HAP-1 (cell line): Measurements from ENCODE around the gene PDGFB.

Experiments used
- DNase-seq, 2 experiments: peaks; one replicate each; pipeline ENCODE4 v3.0.0-alpha.2; 2016 to 2020; ENCODE audit warnings: low spot score in 2 of 2
- H3K27me3 ChIP-seq: fragments of 250-450 bp; sonication (Bioruptor Pico); 2 replicates; pipeline ENCODE4 v1.5.1; 2020; ENCODE audit warnings: low read depth, mild to moderate bottlenecking, moderate library complexity
- H3K36me3 ChIP-seq: fragments of 250-450 bp; sonication (Bioruptor Pico); replicated peaks from 2 replicates; pipeline ENCODE4 v1.5.1; 2020; ENCODE audit warnings: mild to moderate bottlenecking
- H3K4me1 ChIP-seq: fragments of 250-450 bp; sonication (Bioruptor Pico); 2 replicates; pipeline ENCODE4 v1.5.1; 2020; ENCODE audit warnings: mild to moderate bottlenecking
- H3K4me3 ChIP-seq: fragments of 250-450 bp; sonication (Bioruptor Pico); 2 replicates; pipeline ENCODE4 v1.5.1; 2020; ENCODE audit warnings: mild to moderate bottlenecking, moderate library complexity
- H3K9me3 ChIP-seq: fragments of 250-450 bp; sonication (Bioruptor Pico); 2 replicates; pipeline ENCODE4 v1.5.1; 2020; ENCODE audit warnings: mild to moderate bottlenecking, moderate library complexity
- in situ Hi-C: fragments of 300-500 bp; cut with MboI; formaldehyde crosslinking; loops from 3 replicates; pipeline ENCODE4 v1.14.3; 2020; ENCODE audit warnings: low sequenced_read_pairs, inconsistent platforms, mixed read lengths

Gene PDGFB

GRCh38 chr22:39215070-39215396 is 29.7 kb downstream of the PDGFB start:
- no peaks in the 10 kb centered on the region; the same call in 1 of the 2 replicates for H3K27me3 ChIP-seq
- no peak overlapping the region for H3K4me3 ChIP-seq
- no peaks in the 10 kb centered on the region for H3K36me3 ChIP-seq
- no peaks in the 10 kb centered on the region for H3K9me3 ChIP-seq
- in situ Hi-C loops: no loop called here
- H3K4me1 ChIP-seq: no peaks in the 10 kb centered on the region
- DNase-seq: no peak

GRCh38 chr22:39214383-39215069 is 30.3 kb downstream of the PDGFB start:
- no peak for DNase-seq
- in situ Hi-C loops: no loop called here
- H3K4me1 ChIP-seq: no peaks in the 10 kb centered on the region

GRCh38 chr22:39214006-39214382 is 30.8 kb downstream of the PDGFB start:
- no peak for DNase-seq
- no peaks in the 10 kb centered on the region for H3K9me3 ChIP-seq
- in situ Hi-C loops: no loop called here
- no peaks in the 10 kb centered on the region; the same call in 1 of the 2 replicates for H3K27me3 ChIP-seq
- no peaks in the 10 kb centered on the region for H3K36me3 ChIP-seq
- H3K4me1 ChIP-seq: no peaks in the 10 kb centered on the region
- H3K4me3 ChIP-seq: no peak overlapping the region

More at GRCh38 chr22:39214383-39215069, 30.3 kb downstream of the PDGFB start:
- Histone ChIP-seq H3K9me3 (no peaks in the 10 kb centered on the region), H3K4me3 (no peak overlapping the region), H3K36me3 (no peaks in the 10 kb centered on the region), H3K27me3 (no peaks in the 10 kb centered on the region; the same call in 1 of the 2 replicates)

GRCh38 chr22:39212721-39213376 is 31.9 kb downstream of the PDGFB start:
- Histone ChIP-seq H3K27me3 (no peaks in the 10 kb centered on the region; the same call in 1 of the 2 replicates), H3K4me1 (no peaks in the 10 kb centered on the region), H3K36me3 (no peaks in the 10 kb centered on the region), H3K4me3 (no peak overlapping the region), H3K9me3 (no peaks in the 10 kb centered on the region)
- DNase-seq: no peak
- in situ Hi-C loops: no loop called here

- no peak for DNase-seq
- no peaks in the 10 kb centered on the region for H3K4me1 ChIP-seq
- in situ Hi-C loops: no loop called here
Measured at GRCh38 chr22:39209756-39210155, 35.0 kb downstream of the PDGFB start.

GRCh38 chr22:39208013-39208680 is 36.6 kb downstream of the PDGFB start:
- H3K4me1 ChIP-seq: no peaks in the 10 kb centered on the region
- in situ Hi-C loops: no loop called here
- no peak overlapping the region for H3K4me3 ChIP-seq
- H3K9me3 ChIP-seq: no peaks in the 10 kb centered on the region
- no peaks in the 10 kb centered on the region for H3K36me3 ChIP-seq
- H3K27me3 ChIP-seq: no peaks in the 10 kb centered on the region
- DNase-seq: no peak

More at GRCh38 chr22:39209756-39210155, 35.0 kb downstream of the PDGFB start:
- no peaks in the 10 kb centered on the region for H3K27me3 ChIP-seq
- no peaks in the 10 kb centered on the region for H3K36me3 ChIP-seq
- no peak overlapping the region for H3K4me3 ChIP-seq
- H3K9me3 ChIP-seq: no peaks in the 10 kb centered on the region

- DNase-seq: no peak
- H3K4me1 ChIP-seq: no peaks in the 10 kb centered on the region
Measured at GRCh38 chr22:39207141-39208012, 37.4 kb downstream of the PDGFB start.

GRCh38 chr22:39206491-39206890 is 38.3 kb downstream of the PDGFB start:
- Histone ChIP-seq H3K4me3 (no peak overlapping the region), H3K36me3 (no peaks in the 10 kb centered on the region), H3K27me3 (no peaks in the 10 kb centered on the region), H3K4me1 (no peaks in the 10 kb centered on the region), H3K9me3 (no peaks in the 10 kb centered on the region)
- DNase-seq: no peak
- in situ Hi-C loops: no loop called here

More at GRCh38 chr22:39207141-39208012, 37.4 kb downstream of the PDGFB start:
- Histone ChIP-seq H3K9me3 (no peaks in the 10 kb centered on the region), H3K27me3 (no peaks in the 10 kb centered on the region), H3K4me3 (no peak overlapping the region), H3K36me3 (no peaks in the 10 kb centered on the region)
- in situ Hi-C loops: no loop called here

GRCh38 chr22:39205344-39206021 is 39.3 kb downstream of the PDGFB start:
- Histone ChIP-seq H3K4me1 (no peaks in the 10 kb centered on the region), H3K9me3 (no peaks in the 10 kb centered on the region), H3K27me3 (no peaks in the 10 kb centered on the region), H3K4me3 (no peak overlapping the region), H3K36me3 (no peaks in the 10 kb centered on the region)
- in situ Hi-C loops: no loop called here
- no peak for DNase-seq

GRCh38 chr22:39204216-39204615 is 40.6 kb downstream of the PDGFB start:
- DNase-seq: no peak
- no peak overlapping the region for H3K4me3 ChIP-seq
- in situ Hi-C loops: no loop called here
- no peaks in the 10 kb centered on the region for H3K36me3 ChIP-seq
- no peaks in the 10 kb centered on the region for H3K27me3 ChIP-seq
- no peaks in the 10 kb centered on the region for H3K9me3 ChIP-seq
- no peaks in the 10 kb centered on the region for H3K4me1 ChIP-seq

- DNase-seq: no peak
- no peaks in the 10 kb centered on the region for H3K4me1 ChIP-seq
- no peak overlapping the region for H3K4me3 ChIP-seq
- no peaks in the 10 kb centered on the region for H3K36me3 ChIP-seq
- peaks cover 2% of the 10 kb centered on the region for H3K9me3 ChIP-seq
- H3K27me3 ChIP-seq: no peaks in the 10 kb centered on the region
- in situ Hi-C loops: no loop called here
Measured at GRCh38 chr22:39197578-39197977, 47.2 kb downstream of the PDGFB start.

GRCh38 chr22:39194098-39194497 is 50.7 kb downstream of the PDGFB start:
- no peak for DNase-seq
- peaks cover 2% of the 10 kb centered on the region for H3K9me3 ChIP-seq
- in situ Hi-C loops: no loop called here
- no peaks in the 10 kb centered on the region for H3K4me1 ChIP-seq
- no peaks in the 10 kb centered on the region for H3K36me3 ChIP-seq
- no peak overlapping the region for H3K4me3 ChIP-seq
- H3K27me3 ChIP-seq: no peaks in the 10 kb centered on the region

GRCh38 chr22:39188809-39189208 is 56.0 kb downstream of the PDGFB start:
- H3K9me3 ChIP-seq: peaks cover 2% of the 10 kb centered on the region; the same call in 1 of the 2 replicates
- no peaks in the 10 kb centered on the region for H3K27me3 ChIP-seq
- H3K4me1 ChIP-seq: no peaks in the 10 kb centered on the region
- no peaks in the 10 kb centered on the region for H3K36me3 ChIP-seq
- no peak overlapping the region for H3K4me3 ChIP-seq
- in situ Hi-C loops: no loop called here
- no peak for DNase-seq
